ENCODE results near the gene DNAJB6.

DNAJB6 gene

GRCh38 chr7:157358041-157358752 is 21.4 kb downstream of the DNAJB6 start:
- H3K4me3 ChIP-seq (ENCODE audit: low read depth, low read length), result no peak overlapping the region
- no peak for DNase-seq (ENCODE audit: low read depth)
- no peak for TF ChIP-seq POLR2A (IDR thresholded peaks at IDR 0.05; ENCODE audit: extremely low read depth, insufficient read length)
- no peak for TF ChIP-seq CTCF (IDR thresholded peaks at IDR 0.05; ENCODE audit: low read depth, low read length)
- no peak for TF ChIP-seq MYC (IDR thresholded peaks at IDR 0.05; ENCODE audit: low read depth, low read length)
- TF ChIP-seq MAX (IDR thresholded peaks at IDR 0.05; ENCODE audit: low read depth, low read length), result no peak

- no peak for DNase-seq (ENCODE audit: low read depth)
- TF ChIP-seq MAX (IDR thresholded peaks at IDR 0.05; ENCODE audit: low read depth, low read length), result no peak
- TF ChIP-seq MYC (IDR thresholded peaks at IDR 0.05; ENCODE audit: low read depth, low read length), result no peak
- no peak for TF ChIP-seq CTCF (IDR thresholded peaks at IDR 0.05; ENCODE audit: low read depth, low read length)
- no peak for TF ChIP-seq POLR2A (IDR thresholded peaks at IDR 0.05; ENCODE audit: extremely low read depth, insufficient read length)
- H3K4me3 ChIP-seq (ENCODE audit: low read depth, low read length), result no peak overlapping the region
These were observed 21.9 kb downstream of the DNAJB6 start for GRCh38 chr7:157358753-157359096.

DNA sequence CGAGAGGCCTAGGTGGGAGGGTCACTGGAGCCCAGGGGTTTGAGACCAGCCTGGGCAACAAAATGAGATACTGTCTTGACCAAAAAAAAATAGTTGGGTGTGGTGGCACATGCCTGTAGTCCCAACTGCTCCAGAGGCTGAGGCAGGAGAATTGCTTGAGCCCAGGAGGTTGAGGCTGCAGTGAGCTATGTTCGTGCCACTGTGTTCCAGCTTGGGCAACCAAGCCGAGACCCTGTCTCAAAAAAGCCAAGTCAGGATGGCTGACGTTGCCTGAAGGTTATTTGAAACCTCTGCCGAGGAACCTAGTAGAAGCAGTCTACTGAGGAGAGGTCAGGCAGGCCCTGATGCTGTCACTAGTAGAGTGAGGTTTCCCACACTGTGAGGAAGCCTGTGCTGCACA is 22.8 kb downstream of the DNAJB6 start:
- no peak overlapping the region for H3K4me3 ChIP-seq (ENCODE audit: low read depth, low read length)
- TF ChIP-seq POLR2A (IDR thresholded peaks at IDR 0.05; ENCODE audit: extremely low read depth, insufficient read length) (no peak), MYC (IDR thresholded peaks at IDR 0.05; ENCODE audit: low read depth, low read length) (no peak), CTCF (IDR thresholded peaks at IDR 0.05; ENCODE audit: low read depth, low read length) (no peak), MAX (IDR thresholded peaks at IDR 0.05; ENCODE audit: low read depth, low read length) (no peak)

DNA sequence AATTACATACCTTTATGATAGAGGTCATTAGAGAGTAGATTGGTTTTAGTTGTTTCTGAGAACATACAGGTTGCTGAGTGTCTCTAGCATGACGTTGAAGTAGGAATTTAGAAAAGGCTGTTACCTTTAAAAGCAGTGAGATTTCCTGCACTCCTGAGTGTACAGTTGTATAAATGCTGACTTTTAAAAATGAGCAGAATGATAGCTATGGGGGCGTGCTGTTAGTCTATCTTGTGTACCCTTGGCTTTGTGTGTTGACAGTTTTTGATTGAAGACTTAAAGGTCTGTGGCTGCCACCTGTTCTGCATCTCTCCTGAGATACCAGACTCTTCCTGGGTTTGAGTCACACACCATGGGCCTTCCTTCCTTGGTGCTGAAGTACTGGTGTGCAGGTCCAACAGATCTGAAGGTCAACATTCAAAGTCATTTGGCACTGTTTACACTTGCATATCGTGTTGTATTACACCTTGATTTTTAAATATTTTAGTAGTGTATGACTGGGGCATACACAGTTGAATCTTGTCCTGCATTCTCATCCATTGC is 23.8 kb downstream of the DNAJB6 start:
- TF ChIP-seq MAX (IDR thresholded peaks at IDR 0.05; ENCODE audit: low read depth, low read length), result no peak
- no peak for TF ChIP-seq CTCF (IDR thresholded peaks at IDR 0.05; ENCODE audit: low read depth, low read length)
- TF ChIP-seq MYC (IDR thresholded peaks at IDR 0.05; ENCODE audit: low read depth, low read length), result no peak
- no peak for TF ChIP-seq POLR2A (IDR thresholded peaks at IDR 0.05; ENCODE audit: extremely low read depth, insufficient read length)
- no peak overlapping the region for H3K4me3 ChIP-seq (ENCODE audit: low read depth, low read length)
- no peak for DNase-seq (ENCODE audit: low read depth)

More for the DNA sequence above, 22.8 kb downstream of the DNAJB6 start:
- DNase-seq (ENCODE audit: low read depth), result no peak

GRCh38 chr7:157361537-157361936 is 24.7 kb downstream of the DNAJB6 start:
- TF ChIP-seq CTCF (IDR thresholded peaks at IDR 0.05; ENCODE audit: low read depth, low read length) (no peak), POLR2A (IDR thresholded peaks at IDR 0.05; ENCODE audit: extremely low read depth, insufficient read length) (no peak), MAX (IDR thresholded peaks at IDR 0.05; ENCODE audit: low read depth, low read length) (no peak), MYC (IDR thresholded peaks at IDR 0.05; ENCODE audit: low read depth, low read length) (no peak)
- no peak overlapping the region for H3K4me3 ChIP-seq (ENCODE audit: low read depth, low read length)
- DNase-seq (ENCODE audit: low read depth), result no peak
